ENCODE data around the gene STARD10.
A peak's percentile ranks its signal among the peaks of the same experiment; 100 is the strongest.

The STARD10 gene

DNA sequence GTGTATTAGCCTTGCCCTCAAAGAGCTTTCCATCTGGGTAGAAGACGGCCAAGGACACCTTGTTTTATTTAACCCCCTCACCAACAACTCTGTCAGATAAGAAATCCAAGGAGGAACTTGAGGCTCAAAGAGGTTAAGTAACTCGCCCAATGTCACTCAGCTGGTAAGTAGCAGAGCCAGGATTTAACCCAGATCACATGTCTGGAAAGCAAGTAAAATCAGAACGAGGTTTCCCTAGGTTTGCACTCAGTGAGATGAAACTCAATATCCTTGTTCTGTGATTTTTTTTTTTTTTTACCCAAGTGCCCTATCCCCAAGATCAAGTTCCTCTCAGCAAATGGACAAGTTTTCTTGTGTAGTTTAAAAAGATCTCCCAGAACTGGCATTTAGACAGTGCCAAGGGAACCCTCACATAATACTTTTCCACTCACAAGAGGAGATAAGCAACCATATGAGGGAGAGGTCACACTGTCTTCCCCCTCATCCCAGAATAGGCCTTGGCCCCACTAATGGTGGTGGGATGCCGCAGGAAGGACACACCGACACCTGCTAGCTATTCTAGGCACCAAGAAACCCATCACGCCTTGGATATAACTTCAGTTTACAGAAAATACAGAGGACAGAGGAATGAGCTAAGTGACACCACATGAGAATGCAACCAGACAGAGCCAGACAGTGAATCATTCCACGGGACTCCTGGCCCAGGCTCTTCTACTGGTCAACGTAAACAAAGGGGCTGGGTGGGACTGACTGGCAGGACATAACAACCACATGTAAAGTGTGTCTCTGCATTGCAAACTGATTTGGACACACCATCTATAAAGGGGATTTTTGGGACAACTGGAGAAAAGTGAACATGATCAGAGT is 33.1 kb downstream of the STARD10 start:
- DNase-seq: no peak

DNA sequence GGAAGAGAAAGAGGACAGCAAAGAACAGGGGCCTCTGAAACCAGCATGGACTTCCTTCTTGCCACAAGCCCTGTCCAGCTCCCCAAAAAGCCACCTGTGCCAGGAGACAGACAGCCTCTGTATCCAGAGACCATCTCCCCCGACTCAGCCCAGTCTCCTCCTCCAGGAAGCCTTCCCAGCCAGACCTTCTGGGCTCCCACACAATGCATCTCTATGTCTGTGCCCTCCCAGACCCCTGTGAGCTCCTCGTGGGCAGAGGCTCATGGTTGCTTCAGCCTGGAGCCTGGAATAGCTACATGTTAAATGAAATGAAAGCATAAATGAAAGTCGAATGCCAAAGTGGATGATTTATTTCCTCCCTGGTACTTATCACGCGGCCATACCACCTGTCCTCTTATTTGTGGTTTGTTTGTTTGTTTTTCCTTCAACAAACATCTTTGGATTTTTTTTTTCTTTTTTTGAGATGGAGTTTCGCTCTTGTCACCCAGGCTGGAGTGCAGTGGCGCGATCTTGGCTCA is 34.3 kb downstream of the STARD10 start:
- no peak for DNase-seq

DNA sequence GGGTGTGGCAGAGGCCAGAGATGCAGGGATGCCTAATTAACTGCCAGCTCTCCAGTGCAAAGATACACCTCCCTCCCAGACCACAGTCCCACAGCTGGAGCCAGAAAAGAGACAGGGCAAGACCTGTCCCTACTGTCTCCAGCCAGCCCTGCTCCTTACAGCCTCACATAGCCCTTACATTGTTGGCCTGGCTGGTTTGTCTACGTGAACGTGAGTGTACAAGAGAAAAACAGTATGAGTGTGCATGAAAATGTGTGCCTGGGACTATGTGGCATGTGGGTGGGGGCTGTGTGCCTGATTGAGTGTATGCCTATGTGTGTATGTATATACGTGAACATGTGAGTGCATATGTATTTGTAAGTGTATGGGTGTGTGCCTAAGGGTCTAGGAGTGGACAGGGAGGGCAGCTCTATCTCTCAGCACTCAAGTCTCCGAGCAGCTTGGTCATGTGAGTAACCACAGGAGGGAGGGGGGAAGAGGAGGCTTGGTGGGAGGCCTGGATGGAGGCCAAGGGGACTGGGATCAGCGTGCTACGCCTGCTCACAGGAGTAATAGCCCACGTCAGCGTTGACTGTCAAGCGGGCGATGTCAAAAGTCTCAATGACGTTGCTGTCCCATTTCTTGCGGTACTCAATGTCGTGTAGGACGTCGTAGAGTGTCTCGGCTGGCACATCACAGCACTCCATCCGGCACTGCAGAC is 35.0 kb downstream of the STARD10 start:
- no peak for DNase-seq

DNA sequence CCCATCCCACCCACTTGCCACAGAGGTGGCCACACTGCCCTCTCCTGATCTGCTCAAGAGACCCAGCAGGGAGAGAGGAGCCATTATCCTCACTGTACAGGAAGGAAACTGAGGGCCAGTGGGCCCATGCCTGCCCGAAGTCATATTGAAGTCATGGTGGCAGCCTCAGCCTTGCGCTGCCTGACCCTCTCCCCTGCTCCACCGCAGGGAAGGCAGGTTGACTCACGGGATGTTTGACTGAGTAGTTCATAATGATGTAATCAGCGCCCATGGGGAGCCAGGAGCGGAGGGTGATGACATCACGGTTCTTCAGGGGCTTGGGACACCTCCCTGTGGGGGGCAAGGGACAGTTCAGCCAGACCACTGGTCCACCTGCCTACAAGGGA is 35.5 kb downstream of the STARD10 start:
- DNase-seq: no peak

DNA sequence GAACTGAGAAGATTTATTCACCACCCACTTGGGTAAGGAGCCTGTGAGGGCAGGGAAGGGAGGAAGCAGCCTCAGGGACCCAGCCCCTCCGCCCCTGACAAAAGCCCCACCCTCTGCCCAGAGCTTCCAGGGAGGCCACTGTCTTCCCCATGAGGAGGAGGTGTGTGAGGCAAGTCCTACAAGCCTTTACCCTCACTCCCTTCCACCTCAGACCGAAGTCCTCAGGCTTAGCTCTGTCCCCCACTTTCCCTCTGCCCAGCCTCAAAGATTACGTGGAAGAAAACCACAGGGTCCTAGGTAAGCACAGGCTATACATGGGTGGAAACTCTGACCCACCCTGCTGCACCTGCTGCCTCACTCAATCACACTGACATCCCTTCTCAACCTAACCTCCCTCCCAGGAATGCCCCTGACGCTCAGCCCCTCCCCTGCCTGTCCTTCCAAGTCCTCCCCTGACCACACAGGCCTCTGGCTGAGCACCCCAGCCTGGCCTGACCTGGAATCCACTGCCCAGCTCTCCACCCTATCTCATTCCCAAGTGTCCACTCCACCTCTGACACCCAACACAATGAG is 38.0 kb downstream of the STARD10 start:
- no peak for DNase-seq

DNA sequence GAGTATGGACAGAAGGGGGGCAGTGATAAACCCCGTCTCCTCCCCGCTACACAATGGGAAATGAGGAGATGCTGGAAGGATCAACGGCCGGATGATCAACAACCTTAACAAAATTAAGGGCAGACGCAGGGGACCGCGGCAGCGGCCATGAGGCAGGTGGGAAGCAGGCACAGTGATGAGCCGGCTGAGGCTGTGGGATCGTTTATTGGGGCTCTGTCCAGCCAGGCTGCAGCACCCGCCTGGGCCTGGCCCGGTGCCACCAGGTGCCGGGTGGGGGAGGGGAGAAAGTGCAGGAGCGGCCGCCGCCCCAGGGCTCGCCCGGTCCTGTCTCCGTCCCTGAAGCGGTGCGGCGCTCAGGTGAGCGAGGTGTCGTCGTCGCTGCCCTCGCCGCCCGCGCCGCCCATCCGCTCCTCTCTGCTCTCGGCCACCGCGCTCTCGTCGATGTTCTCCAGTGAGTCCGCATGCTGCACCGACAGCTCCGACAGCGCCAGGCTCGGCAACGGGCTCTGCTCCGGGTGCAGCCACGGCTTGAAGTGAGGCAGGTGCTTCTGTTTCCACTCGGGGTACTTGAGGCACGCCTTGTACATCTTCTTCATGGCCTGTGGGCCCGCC is 39.2 kb downstream of the STARD10 start:
- DNase-seq: no peak

DNA sequence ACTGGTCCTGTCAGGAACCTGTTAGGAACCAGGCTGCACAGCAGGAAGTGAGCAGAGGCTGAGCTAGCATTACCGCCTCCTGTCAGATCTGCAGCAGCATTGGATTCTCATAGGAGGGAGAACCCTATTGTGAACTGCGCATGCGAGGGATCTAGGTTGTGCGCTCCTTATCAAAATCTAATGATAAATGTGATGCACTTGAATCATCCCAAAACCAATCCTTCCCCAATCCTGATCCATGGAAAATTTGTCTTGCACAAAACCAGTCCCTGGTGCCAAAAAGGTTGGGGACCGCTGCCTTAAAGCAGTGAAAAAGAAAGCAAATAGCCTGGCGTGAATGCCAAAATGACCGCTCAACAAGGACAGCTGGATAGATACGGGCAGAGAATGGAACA is 39.7 kb downstream of the STARD10 start:
- no peak for DNase-seq

DNA sequence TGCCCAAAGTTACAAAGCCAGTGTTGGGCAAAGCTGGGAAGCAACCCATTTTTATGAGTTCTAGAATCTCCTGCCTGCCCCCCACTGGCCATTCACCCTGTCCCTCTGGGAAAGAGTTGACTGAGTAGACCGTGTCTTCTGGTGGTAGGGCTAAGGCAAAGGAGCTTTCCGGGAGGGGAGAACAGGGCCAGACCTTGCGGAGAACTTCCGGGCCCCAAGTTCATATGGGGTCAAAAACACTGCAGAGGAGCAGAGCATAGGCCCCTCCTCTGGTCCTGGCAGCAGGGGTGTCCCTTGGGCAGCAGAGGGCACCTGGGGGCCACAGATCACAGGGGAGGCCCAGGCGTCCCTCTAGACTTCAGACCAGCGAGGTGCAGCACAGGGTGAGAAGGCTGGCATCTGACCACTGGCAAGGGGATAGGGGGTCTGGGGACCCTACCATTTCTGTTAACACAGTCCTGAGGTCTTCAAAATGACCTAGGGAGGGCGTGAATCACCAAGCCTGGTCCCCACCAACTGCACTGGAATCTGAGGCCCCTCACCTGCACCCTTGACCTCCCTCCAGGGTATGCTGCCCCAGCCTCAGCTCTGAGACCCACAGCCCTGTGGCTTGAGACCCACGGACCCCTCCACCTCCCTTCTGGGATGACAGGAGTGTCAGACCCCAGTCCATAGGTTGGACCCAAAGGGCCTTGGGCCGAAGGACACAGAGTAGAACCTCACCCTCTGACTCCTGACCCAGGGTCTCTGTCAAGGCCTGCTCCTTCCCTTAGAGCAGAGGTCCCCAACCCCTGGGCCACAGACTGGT is 40.3 kb downstream of the STARD10 start:
- DNase-seq: no peak

DNA sequence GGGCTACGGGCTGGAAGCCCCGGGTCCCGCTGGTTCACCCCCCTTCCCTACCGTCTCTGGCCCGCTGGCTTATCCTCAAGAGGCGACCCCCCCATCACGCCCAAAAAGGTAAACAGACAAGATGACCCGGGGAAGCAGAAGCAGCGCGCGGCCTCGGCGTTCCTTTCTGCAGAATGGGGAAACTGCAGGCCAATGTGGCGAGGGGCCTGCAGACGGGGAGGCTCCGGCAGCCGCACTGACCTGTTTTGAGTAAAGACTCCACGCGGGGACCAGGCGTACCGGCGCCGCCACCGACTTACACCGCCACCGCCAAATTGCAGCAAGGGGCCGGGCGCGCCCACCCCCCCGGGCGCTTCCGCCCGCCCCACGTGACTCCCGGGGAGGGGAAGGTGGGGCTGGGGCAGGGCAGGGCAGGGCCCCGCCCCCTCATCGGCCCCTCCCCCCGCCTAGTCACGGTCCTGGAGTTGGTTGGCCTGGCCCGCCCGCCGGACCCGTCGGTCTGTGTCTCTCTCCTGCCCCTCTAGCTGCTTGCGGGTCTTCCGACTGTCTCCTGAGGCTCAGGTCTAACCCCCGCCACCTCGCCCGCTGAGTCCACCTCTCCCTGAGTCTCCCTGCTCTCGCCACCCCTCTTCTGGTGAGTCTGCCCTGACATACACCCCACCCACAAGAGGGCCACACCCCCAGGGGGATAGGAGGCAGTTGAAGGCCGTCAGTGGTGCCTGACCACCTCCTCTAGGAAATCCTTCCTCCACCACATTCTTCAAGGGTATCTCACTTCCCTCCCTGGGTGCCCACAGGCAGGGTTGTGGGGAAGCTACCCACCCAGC is 41.5 kb downstream of the STARD10 start, which contains the start of gene ARAP1:
ARAP1 (minus strand) TSS at position 321 of the 827 bp plus-strand sequence. CDS start 25,280 bp downstream, outside the sequence.
- DNase-seq: peak; percentile 58 to 78 (median 66)

DNA sequence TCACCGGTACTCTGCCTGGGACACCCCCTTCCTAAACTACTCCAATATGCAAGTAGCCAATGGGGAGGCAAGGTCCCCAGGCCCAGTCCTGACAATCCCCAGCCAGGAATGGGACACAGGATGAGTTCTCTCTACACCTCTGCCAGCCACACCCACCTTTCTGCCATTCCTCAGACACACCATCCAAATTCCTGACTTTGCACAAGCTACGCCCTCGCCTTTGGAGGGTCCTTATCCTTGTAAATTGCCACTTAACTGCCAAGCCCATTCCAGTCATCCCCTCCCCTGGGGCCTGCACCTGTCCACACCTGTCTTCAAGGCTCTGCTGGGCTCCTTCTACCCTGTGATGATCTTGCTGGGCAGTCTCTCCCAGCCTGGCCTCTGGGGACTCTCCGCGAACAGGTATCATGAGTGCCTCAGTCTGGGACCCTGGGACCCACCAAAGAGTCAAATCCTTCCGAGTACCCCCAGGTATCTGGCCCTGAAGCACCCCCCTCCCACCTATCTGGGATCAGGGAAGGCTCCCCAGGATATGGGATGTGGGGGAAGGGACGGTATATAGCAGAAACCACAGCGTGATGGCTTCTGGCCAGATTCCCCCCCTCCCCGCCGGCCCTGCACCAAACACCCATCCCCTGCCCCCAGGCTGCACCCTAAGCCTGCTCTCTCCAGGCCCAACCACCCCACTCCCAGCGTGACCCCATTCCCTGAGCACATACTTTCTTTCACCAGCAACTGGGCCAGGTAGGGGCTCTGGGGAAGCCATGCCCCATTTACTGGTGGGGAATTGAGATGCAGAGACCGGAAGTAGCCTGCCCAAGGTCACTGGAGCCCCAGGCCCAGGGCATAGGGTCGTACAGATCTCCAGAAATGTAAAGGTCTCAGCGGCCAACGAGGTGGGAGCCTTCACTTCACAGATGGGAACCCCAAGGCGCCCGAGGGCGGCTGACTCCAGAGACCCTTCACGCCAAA is 42.4 kb downstream of the STARD10 start:
- DNase-seq: no peak

DNA sequence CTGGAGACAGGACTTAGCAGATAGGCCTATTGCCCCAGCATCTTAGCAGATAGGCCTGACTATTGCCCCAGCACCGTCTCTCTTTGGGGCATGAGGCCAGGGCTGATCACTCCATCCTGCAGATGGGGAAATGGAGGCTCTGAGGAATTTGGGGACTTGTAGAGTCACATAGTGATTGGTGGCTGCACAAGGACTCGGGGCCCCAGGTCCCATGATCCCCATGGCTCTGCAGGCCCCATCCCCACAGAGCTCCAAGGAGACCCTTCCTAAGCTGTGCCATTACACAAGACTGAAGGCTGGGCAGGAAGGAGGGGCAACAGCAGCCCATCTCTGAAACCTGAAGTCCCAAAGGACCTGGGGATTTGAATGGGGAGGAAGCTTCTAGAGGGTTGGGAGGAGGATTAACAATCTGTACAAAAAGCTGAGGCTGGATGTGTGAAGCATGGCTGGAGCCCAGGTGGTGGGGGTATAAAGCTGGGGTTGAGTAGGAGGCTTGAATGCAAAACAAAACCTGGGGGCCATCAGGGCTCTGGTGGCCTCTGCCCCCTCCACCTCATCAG is 43.2 kb downstream of the STARD10 start:
- DNase-seq: no peak

DNA sequence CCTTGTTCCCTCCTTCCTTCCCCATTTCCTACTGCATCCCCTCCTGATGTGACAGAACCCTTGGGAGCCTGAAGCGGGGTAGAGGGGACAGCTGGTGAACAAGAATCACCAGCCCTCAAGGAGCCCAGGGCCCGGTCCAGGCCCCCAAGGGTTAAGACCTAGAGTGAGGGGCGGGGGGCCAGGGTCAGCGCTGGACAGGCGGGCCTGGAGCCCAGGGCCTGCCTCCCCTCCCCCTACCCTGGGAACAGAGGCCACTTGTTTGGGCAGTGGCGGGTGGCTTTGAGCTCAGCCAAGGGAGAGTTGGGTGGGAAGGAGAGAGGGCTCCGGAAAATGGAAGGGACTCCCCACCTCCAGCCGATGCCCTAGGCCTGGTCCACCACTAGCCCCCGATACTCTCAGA is 43.8 kb downstream of the STARD10 start:
- no peak for DNase-seq

DNA sequence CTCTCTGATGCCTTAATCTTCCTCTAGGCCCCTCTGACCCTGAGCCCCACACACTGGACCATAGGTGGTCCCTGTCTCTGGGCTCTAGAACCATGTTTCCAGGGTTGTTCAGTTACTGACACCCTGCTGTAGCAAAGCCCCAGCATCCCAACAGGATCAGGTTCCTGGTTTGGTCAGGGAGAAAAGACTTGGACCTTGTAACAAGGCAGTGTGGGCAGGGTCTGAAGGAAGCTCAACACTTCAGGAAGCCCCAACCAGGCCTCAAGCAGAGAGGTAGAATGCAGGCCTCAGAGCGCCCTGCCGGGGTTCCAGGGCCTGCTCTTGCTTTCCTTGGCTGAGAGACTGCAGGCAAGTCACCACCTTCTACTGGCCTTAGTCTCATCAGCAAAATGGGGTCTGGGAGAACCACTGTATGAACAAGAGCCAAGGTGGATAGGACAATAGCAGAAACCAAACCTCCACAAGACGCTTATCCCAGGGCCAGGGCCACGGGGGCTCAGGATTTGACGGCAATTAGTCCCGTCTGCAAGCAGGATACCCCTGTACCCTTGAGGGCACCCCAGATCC is 46.5 kb downstream of the STARD10 start:
- DNase-seq: no peak

DNA sequence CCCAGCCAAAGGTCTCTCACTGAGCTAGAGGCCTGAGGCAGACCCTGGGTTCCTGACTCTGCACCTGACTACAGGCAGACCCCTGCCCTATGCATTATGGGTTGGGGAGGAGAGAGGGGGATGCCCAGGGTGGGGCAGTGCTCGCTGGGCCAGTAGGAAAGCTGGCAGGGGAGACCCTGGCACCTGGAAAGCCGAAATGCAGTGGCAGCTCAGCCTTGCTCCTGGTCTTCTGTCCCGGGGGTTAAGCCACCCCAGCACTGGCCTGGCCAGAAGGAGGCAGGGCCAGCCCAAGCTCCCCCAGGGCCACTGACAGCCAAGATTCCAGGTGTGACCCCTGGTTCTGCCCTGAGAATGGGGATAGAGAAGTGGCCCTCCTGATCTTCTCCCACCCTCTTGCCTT is 47.0 kb downstream of the STARD10 start:
- no peak for DNase-seq

DNA sequence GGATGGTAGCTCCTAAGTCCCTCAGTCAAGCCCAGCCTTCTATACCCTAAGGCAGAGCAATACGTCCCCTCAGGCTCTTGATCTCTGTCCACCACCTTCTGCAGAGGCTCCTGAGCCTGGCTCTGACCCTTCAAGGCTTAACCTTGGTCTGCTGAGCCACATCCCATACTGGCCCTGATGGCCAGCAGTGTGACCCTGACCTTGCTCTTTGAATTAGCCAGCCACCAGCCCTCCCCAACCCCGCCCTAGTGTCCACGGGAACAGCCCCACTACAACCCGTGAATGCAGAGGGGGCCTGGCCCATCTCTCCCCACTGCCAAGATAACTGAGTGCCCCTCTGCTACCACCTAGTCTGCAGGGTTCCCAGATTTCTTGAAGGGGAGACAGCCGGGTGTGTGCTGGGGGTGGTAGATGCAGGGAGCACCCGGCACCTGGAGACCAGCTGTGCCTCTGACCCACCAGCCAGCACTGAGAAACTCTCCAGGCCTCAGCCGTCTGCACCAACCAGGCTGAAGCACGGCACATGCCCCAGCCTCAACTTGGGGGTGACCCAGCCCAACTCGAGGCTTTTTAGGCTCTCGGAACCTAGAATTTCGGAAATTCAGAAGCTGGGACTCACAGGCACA is 47.8 kb downstream of the STARD10 start:
- DNase-seq: no peak

DNA sequence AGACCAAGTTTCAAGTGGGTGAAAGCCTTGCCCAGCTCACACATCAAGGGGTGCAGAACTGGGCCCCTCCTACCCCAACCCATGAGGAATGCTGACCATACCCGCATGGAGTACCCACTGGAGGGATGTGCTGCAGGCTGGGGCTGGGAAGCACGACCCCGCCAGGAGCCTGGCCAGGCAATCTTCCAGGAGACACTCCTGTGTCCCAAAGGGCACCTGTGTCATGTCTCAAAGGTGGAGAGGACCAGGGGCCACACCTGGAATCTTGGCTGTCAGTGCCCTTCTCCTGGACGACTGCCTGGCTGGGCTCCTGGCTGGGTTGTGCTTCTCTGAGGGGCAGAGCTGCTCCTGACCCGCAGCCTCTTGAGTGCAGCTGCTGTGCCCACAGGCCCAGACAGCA is 48.3 kb downstream of the STARD10 start:
- DNase-seq: no peak

DNA sequence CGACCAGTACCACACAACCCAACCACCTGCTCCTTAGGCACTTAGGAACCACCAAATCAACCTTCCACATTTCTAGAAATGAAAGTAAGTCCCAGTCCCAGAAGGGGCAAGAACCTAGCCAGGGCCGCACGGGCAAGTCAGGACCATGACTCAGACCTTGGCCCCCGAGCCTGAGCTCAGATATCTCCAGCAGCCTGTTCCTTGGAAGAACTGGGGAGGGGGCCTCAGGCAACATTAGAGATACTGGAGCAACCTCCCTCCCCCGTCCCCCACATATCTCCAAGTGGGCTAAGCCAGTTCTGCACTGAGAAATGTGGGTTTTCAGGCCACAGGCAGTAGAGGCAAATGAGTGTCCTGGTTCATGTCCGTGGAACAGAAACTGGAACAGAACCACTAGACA is 49.4 kb downstream of the STARD10 start:
- DNase-seq: no peak

DNA sequence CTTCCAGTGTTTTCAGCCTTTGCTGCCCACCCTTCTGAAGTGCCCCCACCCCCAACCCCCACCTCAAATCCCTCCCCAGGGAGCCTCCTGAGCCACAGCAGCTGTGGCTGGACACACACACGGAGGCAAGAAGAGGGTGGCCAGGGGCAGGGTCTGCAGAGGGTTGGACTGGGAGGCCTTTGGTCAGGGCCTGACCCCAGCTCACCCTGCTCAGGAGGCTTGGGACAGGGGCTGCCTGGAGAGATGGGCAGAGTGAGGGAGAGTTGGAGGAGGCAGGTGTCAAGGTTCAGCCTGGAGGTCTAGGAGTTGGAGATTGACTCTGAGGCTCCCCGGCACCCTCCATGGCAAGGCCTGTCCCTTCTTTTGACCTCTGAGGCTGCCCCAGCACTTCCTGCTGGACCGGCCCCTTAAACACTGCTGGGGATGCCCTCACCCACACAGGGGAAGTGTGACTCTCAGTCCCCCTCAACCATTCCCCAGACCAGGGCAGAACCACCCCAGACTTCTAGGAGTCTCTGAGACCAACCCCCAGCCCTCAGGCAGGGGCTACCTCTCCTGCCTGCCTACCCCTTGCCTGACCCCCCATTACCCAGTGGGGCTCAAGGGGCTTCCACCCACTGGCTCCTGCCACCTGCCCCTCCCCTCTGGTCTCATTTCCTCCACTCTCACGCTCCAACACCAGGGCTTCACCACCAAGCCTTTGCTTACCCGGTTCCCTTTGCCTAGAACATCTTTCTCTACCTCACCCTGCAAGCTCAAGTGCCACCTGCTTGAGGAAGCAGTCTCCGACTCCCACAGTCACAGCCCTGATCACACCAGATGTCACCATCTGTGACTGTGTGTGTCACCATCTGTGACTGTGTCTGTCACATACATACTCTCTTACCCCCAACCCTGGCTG is 50.3 kb downstream of the STARD10 start:
- DNase-seq: no peak
